NT2/D1 (cell line): ENCODE measurements around the gene HLF.

Experiments
- DNase-seq: peaks from one replicate; pipeline ENCODE4 v3.0.0-alpha.2; 2011; ENCODE audit warnings: low read depth, low spot score
- H3K27me3 ChIP-seq: 2 replicates; pipeline ENCODE4 v1.6.0; 2011; ENCODE audit warnings: mild to moderate bottlenecking; ENCODE audit not compliant: insufficient read length, insufficient read depth
- H3K36me3 ChIP-seq: 2 replicates; pipeline ENCODE4 v1.6.1; 2011; ENCODE audit warnings: mild to moderate bottlenecking, low read length, mixed read lengths; ENCODE audit not compliant: insufficient read depth, insufficient read length
- H3K4me1 ChIP-seq: 2 replicates; pipeline ENCODE4 v1.5.1; 2011; ENCODE audit not compliant: insufficient read depth, insufficient read length
- H3K4me3 ChIP-seq: 2 replicates; pipeline ENCODE4 v1.5.1; 2011; ENCODE audit warnings: low read depth; ENCODE audit not compliant: insufficient read length
- H3K9ac ChIP-seq: 2 replicates; pipeline ENCODE4 v1.6.0; 2011; ENCODE audit warnings: low read depth; ENCODE audit not compliant: insufficient read length
- H3K9me3 ChIP-seq: 2 replicates; pipeline ENCODE4 v1.5.1; 2011; ENCODE audit warnings: mild to moderate bottlenecking, low read length; ENCODE audit not compliant: insufficient read depth
- SUZ12 ChIP-seq: IDR thresholded peaks from 2 replicates; pipeline ENCODE4 v1.6.1; 2011; ENCODE audit not compliant: insufficient read length, insufficient read depth; ENCODE audit errors: extremely low read depth
- YY1 ChIP-seq: IDR thresholded peaks from 2 replicates; pipeline ENCODE4 v1.6.1; 2011; ENCODE audit not compliant: insufficient read length, insufficient read depth
- ZNF274 ChIP-seq: IDR thresholded peaks from 2 replicates; pipeline ENCODE4 v1.6.1; 2011; ENCODE audit warnings: mild to moderate bottlenecking, low read depth, low read length

The HLF gene

GRCh38 chr17:55283256-55283965 lies 18.7 kb downstream of the HLF start:
- no peak for DNase-seq
- Histone ChIP-seq H3K9ac (no peak overlapping the region), H3K9me3 (no peaks in the 10 kb centered on the region), H3K4me3 (no peak overlapping the region), H3K4me1 (no peaks in the 10 kb centered on the region), H3K36me3 (no peaks in the 10 kb centered on the region), H3K27me3 (no peaks in the 10 kb centered on the region)
- TF ChIP-seq ZNF274 (no peak), YY1 (no peak), SUZ12 (no peak)

GRCh38 chr17:55284001-55284884 lies 19.5 kb downstream of the HLF start:
- no peak for TF ChIP-seq SUZ12
- no peak for TF ChIP-seq ZNF274
- TF ChIP-seq YY1, result no peak
- H3K9me3 ChIP-seq, result no peaks in the 10 kb centered on the region
- no peaks in the 10 kb centered on the region for H3K4me1 ChIP-seq
- no peaks in the 10 kb centered on the region for H3K27me3 ChIP-seq
- no peak overlapping the region for H3K4me3 ChIP-seq
- H3K9ac ChIP-seq, result no peak overlapping the region
- no peak for DNase-seq
- no peaks in the 10 kb centered on the region for H3K36me3 ChIP-seq

- Histone ChIP-seq H3K9ac (no peak overlapping the region), H3K4me1 (no peaks in the 10 kb centered on the region), H3K36me3 (no peaks in the 10 kb centered on the region), H3K9me3 (no peaks in the 10 kb centered on the region), H3K27me3 (no peaks in the 10 kb centered on the region), H3K4me3 (no peak overlapping the region)
- DNase-seq, result no peak
- TF ChIP-seq SUZ12 (no peak), YY1 (no peak), ZNF274 (no peak)
Observed at GRCh38 chr17:55284944-55285339, 20.2 kb downstream of the HLF start.

DNA sequence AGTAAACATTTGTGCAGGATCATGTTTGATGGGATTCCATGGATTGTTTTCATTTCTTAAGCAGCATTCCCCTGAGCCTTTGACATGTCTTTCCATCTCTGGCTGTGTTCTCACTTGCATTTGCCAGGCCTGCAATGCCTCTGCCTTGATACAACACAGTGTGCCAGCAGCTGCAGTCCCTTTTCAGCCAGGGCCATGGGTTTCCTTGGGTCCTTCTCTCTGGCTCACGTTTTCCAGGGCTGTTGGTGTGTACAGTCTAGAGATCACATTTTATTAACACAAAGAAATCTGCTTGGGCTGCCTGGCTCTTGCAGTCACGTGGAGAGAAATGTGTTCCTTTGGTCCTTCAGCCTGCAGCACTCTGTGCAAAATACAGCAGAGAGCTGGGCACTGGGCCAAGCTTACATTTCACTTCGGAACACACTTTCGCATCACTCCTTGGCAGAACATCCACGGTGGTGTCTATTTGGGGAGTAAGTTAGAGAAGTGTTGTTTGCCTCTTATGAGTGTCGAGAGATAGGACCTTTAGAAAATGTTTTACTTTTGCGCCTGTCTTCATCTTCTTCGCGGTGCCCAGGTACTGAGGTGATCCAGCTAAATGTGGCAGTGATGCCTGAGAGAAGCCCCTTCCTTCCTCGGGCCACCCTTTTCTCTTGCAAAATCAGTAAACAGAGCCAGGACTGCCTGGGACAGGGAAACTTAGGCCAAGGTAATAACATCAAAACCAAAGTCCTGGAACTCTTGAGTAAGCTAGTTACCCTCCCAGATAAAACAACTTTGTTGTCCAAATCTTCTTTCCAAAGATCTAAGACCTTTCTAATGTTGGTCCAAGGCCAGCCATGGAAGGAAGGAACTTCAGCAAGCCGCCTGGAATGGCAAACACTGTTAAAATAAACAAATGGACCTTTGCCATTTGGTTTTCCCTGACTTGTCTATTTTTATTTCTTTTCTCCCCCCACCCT lies 20.9 kb downstream of the HLF start:
- no peaks in the 10 kb centered on the region for H3K36me3 ChIP-seq
- H3K4me3 ChIP-seq, result no peak overlapping the region
- no peak overlapping the region for H3K9ac ChIP-seq
- no peaks in the 10 kb centered on the region for H3K9me3 ChIP-seq
- H3K4me1 ChIP-seq, result no peaks in the 10 kb centered on the region
- H3K27me3 ChIP-seq, result no peaks in the 10 kb centered on the region
- DNase-seq, result no peak
- TF ChIP-seq YY1 (no peak), ZNF274 (no peak)

GRCh38 chr17:55286681-55287589 lies 22.2 kb downstream of the HLF start:
- no peaks in the 10 kb centered on the region for H3K27me3 ChIP-seq
- no peak overlapping the region for H3K4me3 ChIP-seq
- TF ChIP-seq ZNF274 (no peak), SUZ12 (no peak), YY1 (no peak)
- H3K36me3 ChIP-seq, result no peaks in the 10 kb centered on the region
- no peaks in the 10 kb centered on the region for H3K4me1 ChIP-seq
- no peak overlapping the region for H3K9ac ChIP-seq
- peaks cover 9% of the 10 kb centered on the region; the same call in 1 of the 2 replicates for H3K9me3 ChIP-seq
- DNase-seq, result no peak

GRCh38 chr17:55288356-55289105 lies 23.8 kb downstream of the HLF start:
- H3K4me1 ChIP-seq, result no peaks in the 10 kb centered on the region
- H3K9me3 ChIP-seq, result peaks cover 9% of the 10 kb centered on the region; the same call in 1 of the 2 replicates
- no peak overlapping the region for H3K9ac ChIP-seq
- no peak overlapping the region for H3K4me3 ChIP-seq
- TF ChIP-seq SUZ12, result no peak
- TF ChIP-seq ZNF274, result no peak
- no peak for TF ChIP-seq YY1
- H3K36me3 ChIP-seq, result no peaks in the 10 kb centered on the region
- no peak for DNase-seq
- no peaks in the 10 kb centered on the region for H3K27me3 ChIP-seq
